Endothelial cell of umbilical vein (primary cell): ENCODE results near the gene GEMIN5. TPM values are rescaled to one million over a fixed set of nuclear protein-coding genes. Genes with fewer than 3 reads are reported as not detected.
"Not testable (repeated sequence)": the region's sequence is repeated elsewhere in the genome, so short reads cannot be mapped to it uniquely, and the experiment has no call there.

Source experiments
- BruUV-seq: library from RNA; stranded (reverse); fragments of 400-500 nt; replicated peaks from 2 replicates; lab custom pipeline; 2021; lab: Mats Ljungman, UMichigan
- CTCF ChIA-PET: fragments of 300-600, 350-600 bp; sonication (Branson Sonifier 250); formaldehyde crosslinking; loops from one replicate; lab custom pipeline; 2021; ENCODE audit warnings: antibody characterized with exemption, inconsistent platforms; lab: Charles Lee
- POLR2A ChIA-PET: fragments of 300-600, 350-600 bp; sonication (Branson Sonifier 250); formaldehyde crosslinking; loops from one replicate; lab custom pipeline; 2021; ENCODE audit warnings: antibody characterized with exemption, inconsistent platforms; lab: Charles Lee
- DNase-seq: peaks from one replicate; pipeline ENCODE4 v3.0.0-alpha.2; 2011; ENCODE audit warnings: low read depth, low spot score
- FAIRE-seq: peaks from 2 replicates; lab custom pipeline; 2011; peaks lifted over from hg19 to GRCh38; lab: Jason Lieb, UNC
- H2AFZ ChIP-seq: 2 replicates; pipeline ENCODE4 v1.6.0; 2012; ENCODE audit warnings: low read depth, low read length, control low read depth, inconsistent platforms
- H3K27ac ChIP-seq: 2 replicates; pipeline ENCODE4 v1.5.1; 2011; ENCODE audit warnings: low read depth, mild to moderate bottlenecking, control low read depth, low read length, moderate library complexity; ENCODE audit not compliant: insufficient read depth
- H3K27me3 ChIP-seq, 2 experiments: 2 replicates each; pipeline versions ENCODE4 v1.6.0 to v1.6.1; 2011; ENCODE audit warnings: low read length in 2 of 2, mixed read lengths in 1 of 2; ENCODE audit not compliant: control insufficient read depth in 2 of 2, insufficient read depth in 2 of 2
- H3K36me3 ChIP-seq, 2 experiments: 2 replicates in 1 of 2; 3 replicates in 1 of 2; pipeline ENCODE4 v1.5.1; 2011; ENCODE audit warnings: low read length in 2 of 2, mild to moderate bottlenecking in 1 of 2, moderate library complexity in 1 of 2; ENCODE audit not compliant: control insufficient read depth in 2 of 2, insufficient read depth in 2 of 2; ENCODE audit errors: extremely low read depth in 1 of 2
- H3K4me1 ChIP-seq: 3 replicates; pipeline ENCODE4 v1.5.1; 2011; ENCODE audit warnings: mild to moderate bottlenecking, low read length; ENCODE audit not compliant: control insufficient read depth, insufficient read depth; ENCODE audit errors: extremely low read depth
- H3K4me2 ChIP-seq: 2 replicates; pipeline ENCODE4 v1.6.1; 2011; ENCODE audit warnings: low read length, control low read depth, mixed read lengths; ENCODE audit not compliant: insufficient read depth
- H3K4me3 ChIP-seq, 3 experiments: fragments of 200-600 bp in 1 of 3; sonication (generic), shearing (Covaris generic) in 1 of 3; replicated peaks in 1 of 3; 2 replicates each; pipeline ENCODE4 v1.5.1; 2011 to 2016; ENCODE audit warnings: control low read depth in 3 of 3, low read length in 3 of 3, mild to moderate bottlenecking in 2 of 3, inconsistent platforms in 1 of 3, low read depth in 1 of 3, moderate library complexity in 1 of 3; ENCODE audit not compliant: insufficient read depth in 1 of 3
- H3K79me2 ChIP-seq: 2 replicates; pipeline ENCODE4 v1.6.0; 2012; ENCODE audit warnings: low read length, inconsistent platforms; ENCODE audit not compliant: control insufficient read depth, insufficient read depth
- H3K9ac ChIP-seq: replicated peaks from 2 replicates; pipeline ENCODE3; 2011; ENCODE audit warnings: low read length, control low read depth; ENCODE audit not compliant: insufficient read depth; ENCODE audit errors: extremely low read depth
- H3K9me1 ChIP-seq: replicated peaks from 3 replicates; pipeline ENCODE4 v1.6.0; 2011; ENCODE audit warnings: mild to moderate bottlenecking, low read length; ENCODE audit not compliant: control insufficient read depth, insufficient read depth; ENCODE audit errors: extremely low read depth
- H3K9me3 ChIP-seq: replicated peaks from 2 replicates; pipeline ENCODE4 v1.5.1; 2012; ENCODE audit warnings: low read length, inconsistent platforms; ENCODE audit not compliant: control insufficient read depth, insufficient read depth
- H4K20me1 ChIP-seq: replicated peaks from 2 replicates; pipeline ENCODE3; 2011; ENCODE audit warnings: mild to moderate bottlenecking, low read length; ENCODE audit not compliant: control insufficient read depth, insufficient read depth; ENCODE audit errors: extremely low read depth
- JUN ChIP-seq: IDR thresholded peaks from 2 replicates; pipeline ENCODE4 v1.6.1; 2011; ENCODE audit warnings: borderline replicate concordance, low read depth; ENCODE audit not compliant: insufficient read length, insufficient read depth
- POLR2A ChIP-seq: IDR thresholded peaks from 2 replicates; pipeline ENCODE4 v1.6.1; 2012; ENCODE audit warnings: low read depth, mild to moderate bottlenecking, control low read depth, low read length
- dilution Hi-C: fragments of 300-500 bp; cut with MboI; formaldehyde crosslinking; loops from one replicate; pipeline ENCODE4 v1.15.0; 2019; ENCODE audit warnings: low sequenced_read_pairs; ENCODE audit not compliant: extremely low pct_ligation_motif_present
- intact Hi-C: fragments of 100-400 bp; cut with micrococcal nuclease; formaldehyde crosslinking; loops from one replicate; pipeline ENCODE4 v1.10.0; 2022
- polyA plus RNA-seq, 4 experiments: library from polyadenylated mRNA; depleted of rRNA in 3 of 4; stranded (reverse) in 3 of 4; unstranded in 1 of 4; fragments of >200 nt; gene quantifications; 2 replicates each; pipeline versions ENCODE4 v1.2.1 to v1.2.3, GENCODE V29; 2011 to 2012; ENCODE audit warnings: missing spikeins in 1 of 4
- total RNA-seq: library from RNA; stranded (reverse); gene quantifications from 2 replicates; pipeline ENCODE4 v1.2.3, GENCODE V29; 2021

The GEMIN5 gene
- total and polyA plus RNA-seq, 2 donors (not counting 3 experiments of a cell fraction or from before 2014, with no cell fraction given): 7.2 to 23.1 TPM

- intact Hi-C loops (loop anchor here (5.0 kb wide), 1 partner anchor 183 kb away; the partner anchor contains the start of gene LARP1), dilution Hi-C loops (no loop called here)
- FAIRE-seq (no peak), DNase-seq (no peak)
- H3K9ac ChIP-seq: peak overlapping the region; percentile 97
- TF ChIP-seq POLR2A (no peak), JUN (no peak)
- no peaks in the 10 kb centered on the region for H4K20me1 ChIP-seq
- H3K79me2 ChIP-seq: peaks cover 55% of the 10 kb centered on the region
- no peaks in the 10 kb centered on the region for H3K9me3 ChIP-seq
- TSS peak; percentile 4 for BruUV-seq
- no peaks in the 10 kb centered on the region for H3K9me1 ChIP-seq
- peak overlapping the region; percentile 81 for H3K27ac ChIP-seq
- peak overlapping the region in 1 of 3 experiments; percentile 99 for H3K4me3 ChIP-seq
- peak overlapping the region; percentile 99 for H3K4me2 ChIP-seq
- H3K4me1 ChIP-seq: peaks cover 52% of the 10 kb centered on the region
- H3K27me3 ChIP-seq: no peaks in the 10 kb centered on the region
- CTCF ChIA-PET: no interaction called here
- H2AFZ ChIP-seq: peak overlapping the region; percentile 96
- H3K36me3 ChIP-seq: no peaks in the 10 kb centered on the region
- POLR2A ChIA-PET: no interaction called here
Measured at GRCh38 chr5:154940375-154940771, 2.4 kb upstream of the GEMIN5 start.

GRCh38 chr5:154939387-154939786 lies 1.4 kb upstream of the GEMIN5 start:
- DNase-seq, POLR2A ChIA-PET, CTCF ChIA-PET, H3K27ac ChIP-seq, H3K9me1 ChIP-seq, H4K20me1 ChIP-seq, H3K4me3 ChIP-seq, H2AFZ ChIP-seq, H3K9ac ChIP-seq, H3K36me3 ChIP-seq, H3K27me3 ChIP-seq, H3K4me2 ChIP-seq, dilution Hi-C loops, BruUV-seq, H3K9me3 ChIP-seq, FAIRE-seq: not testable (repeated sequence)
- intact Hi-C loops: loop anchor here (2.0 kb wide), 1 partner anchor 81 kb away; the partner anchor contains the start of gene CNOT8
- Histone ChIP-seq H3K4me1 (peaks cover 42% of the 10 kb centered on the region), H3K79me2 (peaks cover 49% of the 10 kb centered on the region)
